Measurements from ENCODE around the gene SGCD.

SGCD gene

DNA sequence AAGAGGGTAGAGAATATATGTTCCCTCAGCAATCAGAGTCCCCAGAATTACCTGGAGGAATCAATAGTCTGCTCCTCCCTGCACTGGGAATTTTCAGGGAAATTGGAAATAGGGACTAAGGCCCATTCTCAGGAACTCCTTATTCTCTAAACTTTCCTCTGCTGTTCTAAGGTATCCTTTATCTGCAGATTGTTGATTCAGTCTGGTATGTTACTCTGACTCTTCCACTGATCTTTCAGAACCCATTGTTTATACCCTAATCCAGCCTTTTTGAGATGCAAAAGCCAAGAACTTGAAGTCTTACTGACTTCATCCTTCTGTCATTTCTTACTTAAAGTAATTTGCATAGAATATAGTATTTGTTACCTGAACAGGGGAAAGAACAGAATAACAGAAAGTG is 379.7 kb downstream of the SGCD start:
- no peak for DNase-seq

DNA sequence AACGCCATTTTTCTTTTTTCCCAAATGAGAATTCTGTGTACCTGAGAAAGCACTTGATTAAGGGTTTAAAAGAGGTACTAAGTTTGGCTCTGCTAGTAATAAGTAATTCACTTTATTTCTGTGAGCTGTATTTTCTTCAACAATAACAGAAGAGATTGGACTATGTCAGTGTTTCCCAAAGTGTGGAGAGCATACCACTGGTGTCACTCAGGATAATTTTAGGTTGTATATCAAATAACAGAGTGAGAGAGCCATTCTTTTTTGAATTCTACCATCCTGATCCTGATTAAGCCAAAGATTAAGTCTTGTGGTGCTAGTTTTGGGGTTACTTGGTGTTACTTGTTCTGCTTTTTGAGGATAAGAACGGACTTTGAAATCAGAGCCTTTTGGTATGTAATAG is 380.8 kb downstream of the SGCD start:
- no peak for DNase-seq

DNA sequence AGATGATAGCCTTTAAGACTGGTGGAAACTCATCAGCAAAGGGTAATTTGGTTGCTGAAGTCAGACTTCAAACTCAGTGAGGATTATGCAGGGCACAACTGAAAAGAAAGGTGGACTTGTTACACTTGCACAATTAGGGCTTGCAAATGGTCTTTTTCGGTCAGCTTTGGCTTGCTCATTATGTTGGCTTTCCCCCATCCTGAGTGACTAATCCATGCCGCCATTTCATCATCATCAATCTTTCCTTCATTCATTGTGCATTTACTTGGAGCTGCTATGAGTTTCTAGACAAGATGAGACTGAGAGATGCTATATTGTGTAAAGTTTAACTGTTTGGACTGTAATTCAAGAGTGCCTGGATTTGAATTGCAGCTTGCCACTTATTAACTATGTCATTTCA is 388.3 kb downstream of the SGCD start:
- DNase-seq, result no peak

DNA sequence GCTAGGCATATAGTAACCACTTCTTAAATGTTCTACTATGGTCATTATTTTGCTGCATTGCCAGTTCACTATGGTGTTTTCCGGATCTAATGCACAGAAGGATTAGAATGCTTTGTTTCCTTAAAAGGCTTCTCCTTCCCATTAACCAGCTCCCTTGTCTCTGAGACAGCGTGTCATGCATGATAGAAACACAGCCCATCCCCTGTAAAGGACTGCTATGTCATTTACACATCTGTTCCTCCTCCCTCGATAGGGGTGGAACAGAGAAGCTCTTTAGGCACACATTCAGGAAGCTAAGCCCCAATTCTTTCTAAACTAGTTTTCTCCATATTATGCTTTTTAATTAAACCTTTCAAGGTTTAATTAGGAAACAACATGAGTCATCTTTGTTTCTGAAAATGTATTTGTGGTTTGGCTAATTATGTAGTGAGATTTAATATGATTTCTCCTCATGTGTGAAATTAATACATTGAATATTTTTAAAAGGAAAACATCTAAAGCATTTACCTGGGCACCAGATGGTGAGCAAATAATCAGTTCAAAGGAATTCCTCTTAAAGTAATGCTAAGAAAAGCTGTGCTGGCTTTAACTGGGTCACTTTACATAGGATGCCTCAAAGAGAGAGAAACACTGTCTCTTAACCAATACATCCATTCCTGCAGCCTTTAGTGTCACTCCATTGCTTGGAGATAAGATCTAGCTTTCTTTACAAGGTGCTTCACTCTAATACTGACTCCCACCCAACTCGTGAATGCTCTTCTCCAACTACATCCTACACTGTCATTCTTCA is 389.8 kb downstream of the SGCD start:
- DNase-seq, result no peak

DNA sequence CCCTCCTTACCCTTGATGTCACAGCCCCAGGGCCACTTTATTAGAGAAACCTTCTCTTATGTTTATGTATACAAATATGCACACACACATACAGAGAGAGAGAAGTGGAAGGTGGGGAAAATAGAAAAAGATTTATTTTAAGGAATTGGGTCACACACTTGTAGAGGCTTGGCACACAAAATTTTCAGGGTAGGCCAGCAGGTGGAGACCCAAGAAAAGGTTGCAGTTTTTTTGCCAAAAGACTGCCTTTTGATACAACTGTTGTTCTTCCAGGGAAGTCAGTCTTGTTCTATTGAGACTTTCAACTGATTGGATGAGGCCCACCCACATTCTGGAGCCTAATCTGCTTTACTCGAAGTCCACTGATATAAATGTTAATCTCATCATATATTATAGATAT is 392.0 kb downstream of the SGCD start:
- no peak for DNase-seq

DNA sequence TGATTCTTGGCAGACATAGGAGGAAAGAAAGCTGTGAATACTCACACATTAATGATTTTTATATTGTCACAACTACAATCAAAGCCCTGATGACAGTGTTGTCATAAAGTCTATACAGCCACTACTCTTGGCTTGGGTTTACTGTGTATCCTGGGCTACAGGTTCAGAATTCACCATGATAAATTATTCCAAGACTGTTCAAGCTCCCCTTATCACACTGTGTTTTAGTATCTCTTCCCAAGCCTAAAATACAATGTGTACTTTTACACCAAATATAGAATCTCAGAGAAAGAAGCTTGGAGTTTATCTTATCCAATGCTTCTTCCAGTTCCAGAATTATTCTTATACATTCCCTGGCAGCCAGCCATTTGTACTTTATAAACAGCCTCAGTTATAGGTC is 395.4 kb downstream of the SGCD start:
- no peak for DNase-seq

DNA sequence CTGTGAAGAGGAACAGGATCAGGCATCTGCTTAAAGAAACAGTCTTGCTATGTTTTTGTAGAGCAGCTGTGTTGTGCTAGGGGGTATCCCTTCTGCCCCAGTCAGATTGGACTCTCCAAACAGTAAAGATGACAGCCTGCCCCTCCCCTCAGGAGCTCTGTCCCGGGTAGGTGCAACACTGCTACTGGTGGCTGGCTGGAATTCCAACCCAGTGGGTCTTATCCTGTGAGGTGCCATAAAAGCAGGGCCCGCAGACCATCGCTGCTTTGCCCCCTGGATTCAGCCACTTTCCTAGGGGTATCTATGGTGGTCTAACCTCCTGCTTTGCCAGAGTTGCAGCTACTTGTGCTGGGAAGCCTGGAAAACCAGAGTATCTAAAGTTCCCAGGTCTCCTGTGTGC is 408.5 kb downstream of the SGCD start:
- DNase-seq, result no peak

DNA sequence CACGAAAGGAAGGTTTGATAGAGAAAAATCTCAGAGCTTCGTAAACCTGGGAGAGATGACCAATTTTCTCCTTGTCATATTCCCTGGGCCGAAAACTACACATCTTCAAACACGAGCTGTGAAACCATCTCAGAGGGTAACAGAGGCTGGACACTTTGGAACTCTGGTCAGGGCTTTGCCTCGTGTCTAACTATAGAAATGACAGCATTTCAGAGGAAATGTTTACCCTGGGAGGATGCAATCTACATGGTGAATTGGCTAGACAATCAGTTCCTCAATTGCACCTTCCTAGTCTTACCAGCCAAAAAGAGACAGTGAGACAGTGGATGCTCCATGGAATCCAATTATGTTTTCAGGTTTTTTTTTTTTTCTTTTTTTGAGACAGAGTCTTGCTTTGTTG is 414.6 kb downstream of the SGCD start:
- DNase-seq, result no peak

DNA sequence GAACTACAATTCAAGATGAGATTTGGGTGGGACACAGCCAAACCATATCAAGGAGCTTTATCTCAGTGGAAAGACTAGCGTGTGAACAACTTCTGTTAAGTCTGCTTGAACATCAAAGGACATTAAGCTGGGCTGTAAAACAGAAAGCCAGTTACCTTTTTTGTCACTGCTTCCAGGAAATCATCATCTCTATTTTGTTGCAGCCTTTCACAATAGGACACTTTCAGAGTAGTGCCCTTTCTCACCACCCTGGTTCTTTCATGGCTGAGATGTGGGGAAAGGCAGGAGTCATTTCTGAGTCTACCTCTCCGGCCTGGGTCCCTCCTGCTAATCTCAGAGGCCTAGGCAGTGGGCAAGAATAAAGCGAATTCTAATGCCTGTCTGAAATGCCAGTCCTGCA is 426.9 kb downstream of the SGCD start:
- no peak for DNase-seq

DNA sequence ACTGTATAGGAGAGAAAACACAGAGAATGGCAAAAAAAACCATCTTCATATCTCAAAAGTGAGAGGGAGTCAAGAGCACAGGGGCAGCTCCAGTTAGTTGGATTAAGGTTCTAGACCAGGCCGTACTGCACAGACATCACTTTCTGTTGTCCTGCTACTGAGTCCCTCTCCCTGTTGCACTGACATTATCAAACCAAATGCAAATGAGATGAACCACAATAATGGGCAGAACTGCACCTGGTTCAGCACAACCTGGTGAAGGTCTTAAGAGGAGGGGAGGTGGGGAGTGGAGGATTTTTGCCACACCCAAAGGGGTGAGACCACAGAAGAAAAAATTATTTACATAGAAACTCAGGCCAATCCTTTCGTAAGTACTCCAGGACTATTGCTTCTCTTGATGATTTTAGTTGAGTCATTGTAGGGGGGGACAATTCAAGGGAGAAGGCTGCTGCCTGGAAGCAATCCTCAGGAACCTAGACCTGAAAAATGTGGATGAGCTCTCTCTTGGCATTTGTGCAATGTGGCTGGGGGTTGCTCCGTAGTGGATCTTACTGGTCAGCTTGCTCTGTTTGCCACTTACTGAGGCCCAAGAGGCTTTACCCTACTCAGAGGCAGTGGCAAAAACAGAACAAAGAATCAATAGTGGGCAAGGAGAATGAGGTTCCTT is 428.6 kb downstream of the SGCD start:
- DNase-seq, result no peak

DNA sequence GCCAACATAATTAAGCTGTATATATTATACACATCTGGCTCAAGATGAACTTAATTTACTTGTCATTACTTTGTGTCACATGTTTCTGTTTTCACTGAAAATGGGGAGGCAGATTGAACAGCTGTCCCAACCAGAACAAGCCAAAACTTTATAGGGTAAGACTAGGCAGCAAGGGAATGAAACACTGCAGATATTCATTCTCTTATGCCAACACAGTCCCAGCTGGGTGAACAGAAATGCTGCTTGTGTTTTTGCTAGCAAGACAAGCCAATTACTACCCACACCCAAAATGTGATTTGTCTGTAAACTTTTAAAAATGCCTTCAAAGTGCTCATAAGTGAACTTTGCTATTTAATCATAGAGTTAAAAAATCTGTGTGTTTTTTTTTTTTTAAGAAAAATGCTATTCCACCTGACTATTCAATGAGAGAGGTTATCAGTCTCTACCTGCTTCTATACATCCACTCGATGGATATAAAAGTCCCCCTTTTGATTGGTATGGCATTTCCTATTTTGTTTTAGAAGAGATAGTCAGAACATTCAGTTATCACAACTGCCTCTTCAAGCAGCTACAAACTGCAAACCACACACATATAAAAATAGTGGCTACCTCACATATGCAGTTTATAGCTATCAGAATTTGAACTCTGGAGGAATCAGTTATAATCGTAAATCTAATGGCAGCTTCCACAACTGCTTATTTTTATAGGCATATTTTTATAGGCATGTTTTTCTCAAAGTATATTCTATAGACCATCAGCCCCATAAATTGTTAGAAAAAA is 431.2 kb downstream of the SGCD start:
- DNase-seq, result no peak

DNA sequence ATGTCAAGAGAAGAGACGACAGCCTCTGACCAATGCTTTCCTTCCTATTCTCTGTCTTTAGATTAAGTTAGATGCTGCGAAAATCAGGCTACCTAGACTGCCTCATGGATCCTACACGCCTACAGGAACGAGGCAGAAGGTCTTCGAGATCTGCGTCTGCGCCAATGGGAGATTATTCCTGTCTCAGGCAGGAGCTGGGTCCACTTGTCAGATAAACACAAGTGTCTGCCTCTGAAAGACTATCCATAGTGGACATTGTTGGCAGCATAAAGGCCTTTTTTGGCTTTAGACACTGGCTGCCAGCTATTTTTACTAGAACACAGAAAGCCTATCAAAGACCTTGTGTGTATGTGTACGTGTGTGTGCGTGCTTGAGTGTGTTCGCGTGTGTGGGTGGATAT is 432.2 kb downstream of the SGCD start:
- DNase-seq, result no peak

DNA sequence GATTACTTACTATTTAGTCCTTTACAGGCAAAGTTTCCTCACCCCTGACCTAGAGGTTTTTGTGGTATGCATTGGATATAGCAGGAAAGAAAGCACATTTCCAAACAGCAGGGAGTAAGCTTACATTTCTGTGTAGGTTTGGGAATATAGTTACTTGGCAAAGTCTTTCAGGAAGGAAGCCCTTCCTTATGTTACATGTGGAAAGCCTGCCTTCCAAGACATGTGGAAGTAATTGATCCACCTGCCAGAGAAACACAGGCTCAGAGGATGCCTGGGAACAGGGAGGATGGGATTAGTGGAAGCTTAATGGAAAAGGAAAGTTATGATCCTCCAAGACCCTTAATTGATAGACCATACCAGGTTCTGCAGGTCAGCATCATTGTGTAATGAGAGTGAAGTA is 435.8 kb downstream of the SGCD start:
- DNase-seq, result no peak

DNA sequence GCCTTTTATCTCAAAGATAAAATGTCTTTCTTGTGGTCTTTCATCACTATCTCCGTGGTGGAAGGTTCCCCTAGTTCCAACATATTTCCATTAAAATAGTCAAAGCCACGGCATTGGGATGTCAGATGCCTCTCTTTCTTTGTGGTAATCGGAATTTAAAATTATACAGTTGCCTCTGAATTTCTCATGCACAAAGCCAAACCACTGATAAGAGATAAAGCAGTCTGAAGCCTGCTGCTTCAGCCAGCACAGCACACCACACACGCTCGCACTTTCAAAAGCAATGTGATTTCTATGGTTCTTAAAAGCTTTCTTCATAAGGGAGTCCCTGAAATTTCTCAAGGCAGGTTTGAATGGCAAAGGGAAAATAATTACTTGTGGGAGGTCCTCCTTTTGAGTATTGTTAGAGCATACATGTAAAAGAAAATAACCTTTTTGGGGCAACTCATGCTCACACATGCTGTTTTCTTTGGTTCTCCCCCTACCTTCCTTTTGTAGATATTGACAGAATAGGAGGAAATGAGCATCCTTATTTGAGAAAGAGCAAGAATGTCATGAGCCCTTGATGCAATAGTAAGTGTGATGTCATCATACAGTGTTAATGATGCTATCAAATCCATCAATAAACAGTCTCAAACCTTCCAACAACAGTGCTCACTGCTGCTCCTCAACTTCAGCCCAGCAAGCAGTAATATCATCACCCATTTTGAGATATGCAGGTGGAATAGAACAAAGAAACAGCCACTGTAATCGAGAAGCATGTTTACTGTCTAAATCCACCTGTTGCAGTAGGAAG is 437.4 kb downstream of the SGCD start:
- DNase-seq, result no peak

DNA sequence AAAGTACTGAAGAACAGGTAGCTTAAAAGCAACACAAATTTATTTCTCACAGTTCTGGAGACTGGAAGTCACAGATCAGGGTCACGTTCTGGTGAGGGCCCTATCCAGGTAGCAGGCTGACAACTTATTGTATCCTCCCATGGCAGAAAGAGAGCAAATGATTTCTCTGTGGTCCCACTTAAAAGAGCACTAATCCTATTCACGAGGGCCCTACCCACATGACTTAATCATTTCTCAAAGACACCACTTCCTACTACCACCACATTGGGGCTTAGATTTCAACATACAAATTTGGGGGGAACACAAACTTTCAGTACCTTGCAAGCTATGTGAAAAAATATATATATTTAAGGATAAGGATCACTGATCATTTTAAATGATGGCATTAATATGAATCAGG is 447.3 kb downstream of the SGCD start:
- DNase-seq, result no peak

DNA sequence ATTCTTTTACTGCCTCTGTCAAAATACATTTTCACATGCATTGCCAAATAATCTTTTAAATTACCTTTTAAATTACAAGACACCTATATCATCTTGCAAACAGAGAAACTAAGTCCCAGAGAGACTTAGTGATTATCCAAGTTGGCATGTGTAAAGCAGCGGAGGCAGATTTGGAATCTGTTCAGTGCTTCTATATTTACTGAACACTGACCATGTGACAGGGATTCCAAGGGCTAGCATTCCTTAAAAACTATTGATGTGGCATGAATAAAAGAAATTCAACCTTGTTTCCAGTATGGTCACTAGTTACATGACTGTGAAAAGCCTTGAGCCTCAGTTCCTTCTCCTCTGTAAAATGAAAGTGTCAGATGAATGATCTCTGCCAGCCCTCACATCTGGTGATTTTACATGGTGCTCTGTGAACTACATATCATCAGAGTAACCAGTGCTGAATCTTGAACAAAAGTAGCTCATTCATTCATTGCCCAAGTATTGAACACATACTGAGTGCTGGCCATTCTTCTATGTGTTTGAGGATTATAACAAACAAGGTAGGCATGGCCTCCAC is 451.3 kb downstream of the SGCD start:
- DNase-seq, result no peak

DNA sequence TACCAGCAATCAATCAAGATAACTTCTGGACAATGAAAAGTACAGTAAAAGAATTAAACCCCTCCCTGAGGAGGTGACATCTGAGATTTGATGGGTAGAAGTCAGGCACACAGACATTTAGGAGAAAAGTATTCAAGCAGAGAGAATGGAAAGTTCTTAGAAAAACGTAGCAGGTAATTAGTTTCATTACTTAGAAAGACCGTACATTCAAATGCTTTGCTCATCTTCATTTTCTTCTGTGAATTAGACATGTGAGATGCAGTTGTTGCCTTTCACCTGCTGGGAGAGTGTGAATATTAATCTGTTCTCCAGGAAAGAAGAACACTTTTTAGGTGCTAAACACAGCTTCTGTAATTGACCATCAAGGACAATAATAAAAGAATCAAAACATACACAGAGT is 451.8 kb downstream of the SGCD start:
- no peak for DNase-seq

DNA sequence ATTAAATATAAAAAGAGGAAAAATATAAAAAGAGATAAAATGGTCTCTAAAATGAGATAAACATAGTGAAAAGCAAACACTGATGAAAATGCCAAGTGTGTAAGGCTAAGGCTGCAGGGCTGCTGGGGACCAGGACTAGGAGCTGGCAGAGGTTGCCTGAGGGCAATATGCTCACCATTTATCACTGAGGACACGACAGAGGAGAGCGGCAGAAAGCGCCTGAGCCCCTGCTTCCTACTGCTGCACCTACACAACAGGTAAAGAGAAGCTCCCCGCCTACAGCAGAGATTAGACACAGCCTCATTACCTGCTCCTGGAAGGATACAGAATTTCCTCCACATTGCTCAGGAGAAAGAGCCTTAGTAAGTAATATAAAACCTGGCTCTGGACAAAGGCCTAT is 452.5 kb downstream of the SGCD start:
- DNase-seq, result no peak

DNA sequence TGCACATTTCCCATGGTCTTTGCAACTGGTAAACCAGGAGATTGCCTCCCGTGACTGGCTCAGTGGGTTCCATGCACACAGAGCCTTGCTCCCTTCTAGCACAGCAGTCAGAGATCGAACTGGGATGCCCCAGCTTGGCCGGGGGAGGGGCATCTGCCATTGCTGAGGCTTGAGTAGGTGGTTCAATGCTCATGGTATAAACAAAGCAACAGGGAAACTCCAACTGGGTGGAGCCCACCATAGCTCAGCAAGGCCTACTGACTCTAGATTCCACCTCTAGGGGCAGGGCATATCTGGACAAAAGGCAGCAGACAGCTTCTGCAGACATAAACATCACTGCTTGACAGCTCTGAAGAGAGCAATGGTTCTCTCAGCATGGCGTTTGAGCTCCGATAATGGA is 456.1 kb downstream of the SGCD start:
- DNase-seq, result no peak

DNA sequence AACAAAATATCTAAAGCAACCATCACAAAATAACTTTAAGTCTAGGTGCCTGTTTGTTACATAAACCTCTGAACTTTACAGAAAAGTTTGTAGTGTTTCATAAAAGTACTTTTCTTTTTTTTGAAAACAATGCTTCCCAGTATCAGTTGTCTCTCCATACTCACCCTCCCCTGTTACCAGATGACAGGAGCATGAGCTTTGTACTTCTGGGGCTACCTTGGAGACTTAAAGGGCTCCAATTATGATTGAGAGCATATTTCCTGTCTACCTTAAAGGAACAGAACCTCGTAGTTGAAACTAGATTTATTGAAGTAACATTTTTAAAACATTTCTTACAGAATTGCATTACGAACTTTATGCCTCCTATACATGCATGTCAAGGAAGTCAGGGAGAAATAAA is 467.7 kb downstream of the SGCD start:
- no peak for DNase-seq

DNA sequence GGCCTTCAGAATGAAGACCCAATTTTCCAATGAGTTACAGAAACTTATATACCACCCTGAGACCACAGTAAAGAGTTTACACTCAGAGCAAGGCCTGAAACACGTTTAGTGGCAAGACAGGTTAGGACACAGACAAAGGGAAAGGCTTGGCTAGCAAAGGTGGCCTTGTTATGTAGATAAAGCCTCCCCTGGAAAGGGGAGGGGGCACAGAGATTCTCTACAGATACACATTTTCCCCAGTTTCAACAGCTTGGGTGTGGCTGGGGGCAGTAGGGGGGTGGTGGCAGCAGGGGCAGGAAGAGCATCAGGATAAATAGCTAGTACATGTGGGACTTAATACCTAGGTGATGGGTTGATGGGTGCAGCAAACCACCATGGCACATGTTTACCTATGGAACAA is 471.2 kb downstream of the SGCD start:
- no peak for DNase-seq

DNA sequence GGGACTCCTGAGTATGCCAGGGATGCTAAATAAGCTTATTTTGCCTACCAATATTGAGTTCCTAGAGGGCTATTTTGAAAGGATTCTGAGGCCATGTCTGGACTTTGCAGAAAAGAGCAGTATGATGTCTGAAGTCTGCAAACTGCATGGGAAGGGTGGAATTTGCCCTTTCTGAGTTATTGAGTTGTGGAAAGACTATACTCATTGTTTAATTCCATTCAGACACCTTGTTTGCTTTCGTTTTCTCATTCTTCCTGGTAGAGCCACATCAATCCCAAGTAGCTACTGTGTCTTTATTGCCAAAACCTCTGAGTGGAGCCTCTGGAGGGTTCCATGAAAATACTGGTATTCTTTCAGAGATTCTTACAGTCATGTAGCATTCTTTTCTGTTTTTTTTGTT is 472.2 kb downstream of the SGCD start:
- DNase-seq, result no peak

DNA sequence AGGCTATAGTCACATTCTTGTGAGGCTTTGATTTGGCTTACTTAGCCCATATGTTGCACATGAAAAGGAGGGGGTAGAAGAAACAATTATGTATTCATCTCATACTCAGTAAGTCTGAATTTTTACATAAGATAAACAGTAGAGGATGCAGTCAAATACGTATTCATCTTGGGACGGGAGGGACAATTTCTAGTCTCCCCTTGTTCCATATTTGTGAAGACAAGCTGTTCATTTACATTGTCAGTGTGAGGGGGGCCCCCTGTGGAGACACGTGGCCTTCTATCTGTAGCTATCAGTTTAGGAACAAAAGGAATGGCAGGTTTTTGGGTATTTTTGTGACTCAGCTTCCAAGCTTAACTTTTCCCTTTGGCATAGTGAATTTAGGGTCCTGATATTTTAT is 474.0 kb downstream of the SGCD start:
- DNase-seq, result no peak

Measured in activated naive CD4-positive, alpha-beta T cell (primary cell).